Lung (tissue), 12 donors: Measurements from ENCODE around the gene RPL36A. TPM values are rescaled to one million over a fixed set of nuclear protein-coding genes. Genes with fewer than 3 reads are reported as not detected.

ENCODE experiments used
- ATAC-seq: fragments of 200-7000 bp; cut with Tn5 transposase; one replicate; pipeline ENCODE4 v1.9.1; 2020; ENCODE audit warnings: moderate number of reproducible peaks; ENCODE audit not compliant: insufficient read depth, low FRiP score
- DNase-seq, 3 donors: peaks; one replicate each; pipeline ENCODE4 v3.0.0-alpha.2; 2013 to 2017
- H3K27ac ChIP-seq, 2 donors: one replicate each; pipeline ENCODE4 v1.5.1; 2013; ENCODE audit warnings: mild to moderate bottlenecking in 2 of 2, moderate library complexity in 2 of 2, control low read depth in 1 of 2, inconsistent platforms in 1 of 2, low read depth in 1 of 2, low read length in 1 of 2
- H3K27me3 ChIP-seq, 3 donors: one replicate each; pipeline ENCODE4 v1.5.1; 2013; ENCODE audit warnings: low read length in 2 of 3; ENCODE audit not compliant: control insufficient read depth in 3 of 3, insufficient read depth in 3 of 3
- H3K36me3 ChIP-seq, 4 donors: one replicate each; pipeline ENCODE4 v1.5.1; 2013; ENCODE audit warnings: low read length in 4 of 4, mild to moderate bottlenecking in 1 of 4, moderate library complexity in 1 of 4; ENCODE audit not compliant: control insufficient read depth in 4 of 4, insufficient read depth in 4 of 4
- H3K4me1 ChIP-seq, 5 donors: one replicate each; pipeline ENCODE4 v1.5.1; 2013; ENCODE audit warnings: low read length in 5 of 5, mild to moderate bottlenecking in 2 of 5, moderate library complexity in 1 of 5; ENCODE audit not compliant: control insufficient read depth in 5 of 5, insufficient read depth in 5 of 5
- H3K4me3 ChIP-seq: one replicate; pipeline ENCODE4 v1.5.1; 2013; ENCODE audit warnings: mild to moderate bottlenecking, control low read depth, moderate library complexity
- H3K9ac ChIP-seq, 2 donors: one replicate each; pipeline ENCODE4 v1.5.1; 2013; ENCODE audit warnings: low read length in 2 of 2, control low read depth in 1 of 2; ENCODE audit not compliant: insufficient read depth in 1 of 2
- H3K9me3 ChIP-seq, 4 donors: one replicate each; pipeline ENCODE4 v1.5.1; 2013; ENCODE audit warnings: low read length in 3 of 4, mild to moderate bottlenecking in 1 of 4, moderate library complexity in 1 of 4; ENCODE audit not compliant: control insufficient read depth in 4 of 4, insufficient read depth in 3 of 4
- CTCF ChIP-seq: IDR thresholded peaks from 2 replicates; pipeline ENCODE4 v1.5.1; 2012; ENCODE audit warnings: mild to moderate bottlenecking; ENCODE audit errors: control extremely low read depth, extremely low read depth
- whole genome bisulfite sequencing, 2 donors: extraction: QIAGEN DNeasy Blood & Tissue Kit; methylation state at CpG; one replicate each; pipeline ENCODE4 v1.1.7; 2013; 5-methylcytosine and 5-hydroxymethylcytosine counted together
- polyA plus RNA-seq, 2 donors: library from polyadenylated mRNA; stranded (reverse); fragments of 200-250 nt; gene quantifications; one replicate each; pipeline ENCODE4 v1.2.1, GENCODE V29; 2013
- total RNA-seq, 2 donors: library from RNA; depleted of rRNA in 1 of 2; stranded (reverse); fragments of >200 nt in 1 of 2; gene quantifications; one replicate each; pipeline ENCODE4 v1.2.1, GENCODE V29; 2014 to 2021
- donor health status: control.
- donor health status: control.
- donor health status: Bipolar disorder and iron deficiency.
- donor health status: healthy.
- donor health status: DM: yes; HTN: yes; CAD: no.

Gene RPL36A
- total and polyA plus RNA-seq, 4 donors: 199 to 4,087 (median 1,280) TPM

DNA sequence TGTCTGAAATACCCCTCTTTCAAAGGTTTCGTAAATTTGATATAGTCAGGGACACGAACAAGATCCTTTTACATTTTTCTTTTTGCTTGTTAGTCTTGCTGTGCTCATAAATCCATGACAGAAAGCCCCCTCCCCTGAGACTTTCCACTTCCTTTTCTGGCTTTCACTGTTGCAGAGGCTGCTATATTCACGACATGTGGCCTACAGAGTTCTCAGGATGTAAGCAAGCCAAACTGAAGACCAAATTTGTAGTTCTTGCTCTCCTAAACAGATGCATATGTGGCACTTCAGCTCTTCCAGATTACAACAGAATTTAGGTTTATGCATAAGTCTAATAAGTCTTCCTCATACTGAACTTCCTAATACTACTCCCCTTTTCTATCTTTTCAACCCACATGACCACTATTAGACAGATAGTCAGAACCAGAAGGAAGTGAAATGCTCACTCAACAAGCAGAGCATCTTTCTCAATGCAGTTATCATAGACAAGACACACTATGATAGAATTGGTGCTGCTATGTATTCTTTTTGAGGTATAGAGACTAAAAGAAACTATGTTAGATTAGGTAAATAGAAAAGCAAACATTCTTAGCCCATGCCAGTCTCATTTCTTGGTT lies 19.8 kb upstream of the RPL36A start:
- no peak for TF ChIP-seq CTCF

GRCh38 chrX:101377547-101377946 lies 13.3 kb upstream of the RPL36A start:
- DNase-seq (no peak), ATAC-seq (no peak)
- no peaks in the 10 kb centered on the region for H3K36me3 ChIP-seq
- no peaks in the 10 kb centered on the region for H3K9me3 ChIP-seq
- no peak overlapping the region for H3K9ac ChIP-seq
- H3K27ac ChIP-seq: no peak overlapping the region
- H3K4me3 ChIP-seq: no peak overlapping the region
- TF ChIP-seq CTCF: no peak
- H3K27me3 ChIP-seq: peaks cover 4 to 15% (median 11%) of the 10 kb centered on the region in 3 donors
- H3K4me1 ChIP-seq: no peaks in the 10 kb centered on the region
- WGBS, 2 donors: 59 to 64% methylated on average over 1 of the region's 1 CpG

More for the DNA sequence above, 19.8 kb upstream of the RPL36A start:
- no peak for DNase-seq
- ATAC-seq: no peak
- no peaks in the 10 kb centered on the region for H3K9me3 ChIP-seq
- H3K4me3 ChIP-seq: no peak overlapping the region
- peaks cover 4 to 18% (median 6%) of the 10 kb centered on the region in 3 donors for H3K27me3 ChIP-seq
- no peaks in the 10 kb centered on the region for H3K4me1 ChIP-seq
- no peak overlapping the region for H3K9ac ChIP-seq
- no peak overlapping the region for H3K27ac ChIP-seq
- WGBS, 2 donors: 43 to 50% methylated on average over 3 of the region's 3 CpGs
- H3K36me3 ChIP-seq: no peaks in the 10 kb centered on the region

- Histone ChIP-seq H3K4me1 (no peaks in the 10 kb centered on the region), H3K36me3 (no peaks in the 10 kb centered on the region), H3K9ac (no peak overlapping the region), H3K9me3 (no peaks in the 10 kb centered on the region), H3K4me3 (no peak overlapping the region), H3K27ac (no peak overlapping the region), H3K27me3 (peaks cover 0 to 13% (median 0%) of the 10 kb centered on the region in 3 donors)
- 38 to 59% methylated on average over 4 of the region's 4 CpGs for WGBS, 2 donors
- peak in 1 of 3 donors; percentile 2 for DNase-seq
- ATAC-seq: no peak
- TF ChIP-seq CTCF: no peak
These were observed 7.1 kb upstream of the RPL36A start for GRCh38 chrX:101383679-101384205.
